Hematopoietic multipotent progenitor cell treated with erythropoietin and hydrocortisone succinate and interleukin-3 and kit ligand, for 4 days (in vitro differentiated cells): ENCODE data around the gene TP53I13.
A peak's percentile ranks its signal among the peaks of the same experiment; 100 is the strongest.

Experiments
- DNase-seq: peaks from one replicate; pipeline ENCODE4 v3.0.0-alpha.2; 2015

Gene TP53I13

DNA sequence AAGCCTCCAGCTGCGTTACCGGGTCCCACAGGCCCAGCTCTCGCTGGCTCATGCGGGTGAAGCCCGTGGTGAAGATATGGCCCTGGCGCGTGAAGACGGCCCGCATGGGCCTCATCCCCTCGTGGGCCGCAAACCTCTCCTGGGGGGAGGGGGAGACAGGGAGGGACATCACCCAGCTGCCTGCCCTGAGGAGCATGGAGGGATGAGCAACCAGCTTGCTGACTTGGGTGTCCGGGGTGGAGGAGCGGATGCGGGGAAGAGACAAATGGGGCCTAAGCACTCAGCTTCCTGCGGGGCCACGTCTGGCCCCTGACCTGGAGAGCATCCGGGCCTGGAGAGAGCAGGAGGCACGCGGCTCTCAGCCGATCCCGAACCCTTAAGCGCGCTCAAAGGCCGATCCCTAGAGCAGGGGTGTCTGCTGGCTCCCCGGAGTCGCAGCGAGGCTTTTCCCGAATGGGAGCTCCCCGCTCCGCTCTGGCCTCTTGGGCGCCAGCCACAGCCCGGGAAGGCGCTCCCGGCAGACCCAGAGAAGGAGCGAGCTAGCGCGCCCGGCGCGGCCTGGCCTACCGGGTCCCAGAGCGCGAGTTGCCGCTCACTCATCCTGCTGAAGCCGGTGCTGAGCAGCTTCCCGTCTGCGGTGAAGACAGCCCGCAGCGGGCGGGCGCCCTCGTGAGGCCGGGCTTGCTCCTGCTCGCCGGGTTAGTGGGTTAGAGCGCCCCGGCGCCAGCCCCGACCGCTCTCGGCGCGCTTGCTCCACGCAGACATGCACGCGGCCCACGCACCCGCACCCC, 49.2 kb downstream of the TP53I13 start:
- DNase-seq = peak; percentile 95

DNA sequence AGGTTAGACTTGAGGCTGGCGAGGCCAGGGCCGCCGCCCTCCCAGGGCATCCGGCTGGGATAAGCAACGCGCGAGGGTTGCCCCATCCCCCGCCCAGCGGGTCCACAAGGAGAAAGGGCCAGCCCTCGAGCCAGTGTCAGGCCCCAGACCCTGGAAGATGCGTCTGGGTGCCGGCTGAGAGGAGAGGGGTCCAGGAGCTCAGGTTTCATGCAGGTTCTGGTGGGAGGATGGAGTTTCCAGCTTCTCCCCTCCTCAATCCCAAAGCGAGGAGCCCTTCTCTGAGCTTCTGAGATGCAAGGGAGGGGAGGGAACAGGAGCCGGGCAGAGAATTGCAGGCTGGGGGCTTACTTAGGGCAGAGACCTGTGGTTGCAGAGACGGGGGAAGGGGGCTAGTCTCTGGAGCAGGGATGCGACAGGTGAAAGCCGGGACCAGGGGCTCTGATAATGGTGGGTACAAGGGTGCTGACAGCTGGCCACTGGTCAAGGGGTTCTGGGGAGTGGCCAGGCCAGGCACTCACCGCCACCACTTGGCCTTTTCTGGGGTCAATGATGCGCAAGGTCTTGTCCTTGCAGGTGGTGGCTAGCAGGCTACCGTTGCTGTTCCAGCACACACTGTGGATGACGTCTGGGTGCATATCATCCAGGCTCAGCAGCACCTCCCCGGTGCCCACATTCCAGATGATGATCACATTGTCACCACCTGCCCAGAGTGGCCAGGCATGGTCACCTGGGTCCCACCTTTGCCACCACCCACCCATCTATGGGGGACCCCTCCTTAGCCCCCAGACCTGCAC, 50.0 kb downstream of the TP53I13 start:
- no peak for DNase-seq

DNA sequence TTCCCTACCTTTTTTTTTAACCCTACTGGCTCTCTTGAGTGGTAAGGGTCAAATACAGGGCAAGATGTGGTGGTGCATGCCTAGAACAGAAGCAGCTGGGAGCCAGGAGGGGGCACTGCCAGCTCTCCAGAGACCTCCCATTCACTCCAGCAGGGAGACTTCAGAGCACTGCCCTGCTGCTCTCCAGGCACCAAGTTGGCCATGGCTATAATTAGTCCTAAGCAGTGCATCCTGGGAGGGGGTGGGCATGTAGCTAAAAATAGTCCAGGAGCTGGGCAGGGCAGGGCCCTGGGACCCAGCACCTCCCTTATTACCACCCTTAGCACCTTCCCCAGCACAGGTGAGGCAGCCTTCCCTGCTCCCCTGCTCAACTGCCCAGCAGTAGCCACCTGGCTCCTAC, 50.8 kb downstream of the TP53I13 start:
- peak; percentile 65 for DNase-seq

DNA sequence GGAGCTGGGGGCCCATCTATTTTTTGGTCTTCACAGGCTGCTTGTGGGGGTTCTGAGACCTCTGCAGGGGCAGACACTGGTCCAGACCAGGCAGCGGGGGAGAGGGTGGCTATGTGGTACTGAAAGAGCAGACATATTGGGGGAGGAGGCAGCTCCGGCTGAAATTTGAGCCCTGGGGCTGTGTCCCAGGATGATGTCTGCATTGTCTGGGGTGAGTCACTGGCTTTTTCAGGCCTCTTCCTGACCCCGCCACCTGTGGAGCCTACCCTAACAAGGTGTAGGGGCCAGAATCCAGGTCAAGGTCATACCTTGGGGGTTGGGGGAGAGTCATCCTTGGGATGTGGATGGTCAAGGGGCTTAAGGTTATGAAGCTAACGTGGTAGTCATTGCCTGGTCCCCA, 51.8 kb downstream of the TP53I13 start:
- no peak for DNase-seq

DNA sequence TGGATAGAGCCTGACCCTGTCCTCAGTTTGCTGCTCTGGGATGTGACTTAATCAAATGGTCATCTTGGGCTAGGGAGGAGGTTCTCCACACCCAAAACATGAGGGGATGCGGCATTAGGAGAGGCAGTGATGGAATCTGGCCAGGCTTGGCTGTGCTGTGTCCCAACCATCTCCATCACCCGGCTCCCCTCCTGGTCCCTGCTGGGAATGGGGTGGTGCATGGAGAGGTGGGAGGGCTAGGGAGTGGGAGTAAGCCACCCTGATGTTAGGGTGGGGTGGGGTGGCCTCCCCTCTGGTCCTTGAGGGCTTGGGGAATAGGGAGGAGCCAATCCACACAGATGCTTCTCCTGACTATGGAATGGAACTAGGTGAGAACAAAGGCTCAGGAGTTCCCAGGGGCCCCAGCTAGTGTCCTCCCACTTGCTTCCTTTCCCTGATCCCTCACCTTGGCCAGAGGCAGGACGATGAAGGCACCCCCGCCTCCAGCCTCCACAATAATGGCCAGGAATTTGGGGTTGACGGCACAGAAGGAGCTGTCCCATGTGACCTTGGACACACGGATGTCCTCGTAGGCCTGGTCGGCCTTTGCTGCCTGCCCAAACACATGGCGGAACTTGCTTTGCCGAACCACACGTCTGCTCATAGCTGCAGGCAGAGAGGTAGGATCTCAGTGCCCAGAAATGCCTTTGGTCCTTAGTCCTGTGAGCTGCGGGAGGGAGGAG, 52.4 kb downstream of the TP53I13 start:
- DNase-seq = no peak

DNA sequence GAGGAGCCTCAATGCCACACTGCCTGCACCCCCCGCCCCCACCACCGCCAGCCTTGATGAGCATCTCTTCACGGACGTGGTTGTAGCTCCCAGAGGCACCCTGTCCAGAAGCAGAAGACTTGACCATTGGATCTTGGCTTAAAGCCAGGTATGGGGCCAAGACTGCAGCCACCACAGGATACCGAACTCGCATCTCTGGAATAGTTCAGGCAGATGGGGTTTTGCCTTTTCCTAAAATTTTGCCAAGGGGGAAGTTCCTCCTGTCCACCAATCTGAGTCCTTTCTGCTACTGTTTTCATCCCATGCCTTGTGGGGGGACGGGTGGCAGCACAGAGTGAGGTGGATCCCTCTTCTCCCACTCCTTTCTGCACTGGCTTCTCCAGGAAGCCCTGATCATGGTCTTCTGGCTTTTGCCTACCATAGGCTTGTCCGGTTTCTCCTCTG, 53.3 kb downstream of the TP53I13 start:
- no peak for DNase-seq
